ENCODE data around the gene JUND. TPM values are rescaled to one million over a fixed set of nuclear protein-coding genes. Genes with fewer than 3 reads are reported as not detected.

The JUND gene
- total and polyA plus RNA-seq, 2 of the 8 experiments (the other 6 are each of a cell fraction or from before 2014, with no cell fraction given) = 54.0 to 77.5 TPM

DNA sequence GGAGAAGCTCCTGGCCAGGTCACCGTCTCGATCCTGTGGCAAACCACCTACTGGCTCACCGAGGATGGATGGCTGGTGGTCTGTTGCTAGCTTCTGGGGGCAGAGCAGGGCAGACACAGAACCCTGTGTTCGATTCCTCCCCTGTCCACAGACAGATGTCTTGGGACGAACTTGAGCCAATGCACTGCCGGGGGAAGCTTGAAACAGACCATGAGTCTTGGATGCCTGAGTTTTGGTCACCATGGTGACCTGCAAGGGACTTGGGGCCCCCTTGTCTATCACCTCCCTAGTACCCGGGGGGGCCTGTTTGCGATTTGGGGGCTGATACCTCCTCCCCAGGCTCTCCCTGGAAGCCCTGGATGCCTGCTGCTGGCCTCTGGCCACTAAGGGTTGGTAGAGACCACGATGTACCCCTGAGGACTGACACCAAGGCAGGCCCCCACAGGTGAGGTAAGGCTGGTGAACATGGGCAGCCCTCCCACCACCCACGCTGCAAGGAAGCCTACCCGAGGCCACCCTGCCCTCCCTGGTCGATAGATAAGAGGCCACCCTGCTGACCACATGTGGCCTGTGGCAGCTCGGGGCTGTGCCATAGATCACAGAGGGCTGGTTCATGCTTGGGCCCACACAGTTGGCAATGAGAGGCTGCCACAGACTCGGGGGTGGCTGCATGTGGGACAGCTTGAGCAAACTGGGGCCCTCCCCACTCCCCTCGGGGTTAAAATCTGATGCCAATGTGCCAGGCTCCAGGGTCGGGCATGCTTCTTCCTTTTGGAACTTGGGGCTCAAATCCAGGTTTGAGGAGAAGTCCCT lies 17.9 kb downstream of the JUND start:
- ChIA-PET POLR2A (ENCODE audit: partially characterized antibody) (interaction anchor here (0.6 to 3.8 kb wide), 9 partner anchors 8 to 56 kb away, joined by 3 to 19 read pairs (median 4); partner anchors contain the start of genes IQCN and JUND), CTCF (ENCODE audit: partially characterized antibody) (interaction anchor here (0.6 to 3.9 kb wide), 6 partner anchors 9 to 102 kb away, joined by 3 to 21 read pairs (median 3); a partner anchor contains a TSS)
- DNase-seq (ENCODE audit: low read depth in 1 of 2, low spot score in 2 of 2) (no peak), FAIRE-seq (no peak)
- no peak overlapping the region for H2BK120ac ChIP-seq (replicated peaks; ENCODE audit: low read depth, low read length)
- H2BK15ac ChIP-seq (ENCODE audit: low read length) = 0 out of 2 replicates have a peak overlapping the region, but pooled peaks have one; percentile 29
- no peak overlapping the region for H3K4me2 ChIP-seq (ENCODE audit: insufficient read depth in 1 of 2, low read depth in 2 of 2, low read length in 2 of 2)
- H4K5ac ChIP-seq (ENCODE audit: insufficient read length, low read depth, low read length) = no peak overlapping the region
- no peaks in the 10 kb centered on the region for H3K9me3 ChIP-seq (ENCODE audit: insufficient read depth in 2 of 2, low read depth in 1 of 2, low read length in 1 of 2)
- H3K79me1 ChIP-seq (ENCODE audit: low read depth, low read length) = no peaks in the 10 kb centered on the region; the same call in 1 of the 2 replicates
- peaks cover 0 to 1% of the 10 kb centered on the region in 2 experiments for H4K20me1 ChIP-seq (replicated peaks in 1 of 2; ENCODE audit: control insufficient read depth in 1 of 2, insufficient read depth in 2 of 2, low read length in 2 of 2)
- H4K91ac ChIP-seq (replicated peaks; ENCODE audit: insufficient read length, low read length) = no peak overlapping the region
- no peaks in the 10 kb centered on the region for H3K4me1 ChIP-seq (replicated peaks in 1 of 4; ENCODE audit: control insufficient read depth in 3 of 4, insufficient read depth in 4 of 4, low read length in 3 of 4)
- no peak for TF ChIP-seq TCF12 (IDR thresholded peaks at IDR 0.05; ENCODE audit: low read depth, low read length)
- TF ChIP-seq KDM5A (IDR thresholded peaks at IDR 0.05; ENCODE audit: low read length) = no peak
- TF ChIP-seq RBBP5 (IDR thresholded peaks at IDR 0.05; ENCODE audit: borderline replicate concordance, low read depth, low read length) = no peak
- no peak for TF ChIP-seq CBX5 (IDR thresholded peaks at IDR 0.05; ENCODE audit: low read depth, low read length)
- no peak for TF ChIP-seq SIX5 (IDR thresholded peaks at IDR 0.05; ENCODE audit: low read depth, low read length)
- TF ChIP-seq JUN (IDR thresholded peaks at IDR 0.05; ENCODE audit: low read depth, low read length) = no peak
- H3K4ac ChIP-seq (replicated peaks; ENCODE audit: insufficient read length, low read depth, low read length) = no peak overlapping the region
- no peak overlapping the region for H3K14ac ChIP-seq (ENCODE audit: insufficient read length)
- no peak overlapping the region for H2BK20ac ChIP-seq (ENCODE audit: low read length)
- H2AFZ ChIP-seq (ENCODE audit: low read length) = no peak overlapping the region
- H3K18ac ChIP-seq (ENCODE audit: extremely low read depth, low read length) = no peak overlapping the region
- H3K27ac ChIP-seq (ENCODE audit: low read depth, low read length) = no peak overlapping the region
- no peak overlapping the region for H3K9ac ChIP-seq (replicated peaks in 1 of 4; ENCODE audit: extremely low read depth in 1 of 4, low read depth in 3 of 4, low read length in 3 of 4)
- no peak overlapping the region for H4K8ac ChIP-seq (ENCODE audit: extremely low read depth, insufficient read depth, low read length)
- no peak overlapping the region for H3K4me3 ChIP-seq (ENCODE audit: extremely low read depth in 1 of 4, insufficient read depth in 2 of 4, low read depth in 3 of 4, low read length in 4 of 4)
- no peaks in the 10 kb centered on the region; the same call in 1 of the 2 replicates for H3K23me2 ChIP-seq (ENCODE audit: low read depth, low read length)
- H2BK5ac ChIP-seq (ENCODE audit: low read depth, low read length) = no peak overlapping the region
- H2AK5ac ChIP-seq (ENCODE audit: low read depth, low read length) = no peak overlapping the region
- H3K23ac ChIP-seq (ENCODE audit: insufficient read length) = no peak overlapping the region
- no peak overlapping the region for H2BK12ac ChIP-seq (ENCODE audit: low read depth, low read length)
- 84% methylated on average over 16 of the region's 16 CpGs; no CpG with 5 or more reads in 1 of the 2 experiments for WGBS, 2 experiments (ENCODE audit: extremely low coverage in 1 of 2, insufficient coverage in 1 of 2, insufficient read length in 1 of 2, insufficient replicate concordance in 2 of 2, low coverage in 1 of 2, low lambda C conversion rate in 2 of 2, missing lambda C conversion rate in 1 of 2)
- no peaks in the 10 kb centered on the region; a peak in 1 of 8 replicates for H3K36me3 ChIP-seq (ENCODE audit: control insufficient read depth in 2 of 4, insufficient read depth in 4 of 4, low read length in 3 of 4)
- H3K79me2 ChIP-seq (ENCODE audit: control insufficient read depth in 1 of 2, insufficient read depth in 2 of 2, low read length in 2 of 2) = no peaks in the 10 kb centered on the region
- no peak overlapping the region for H3K56ac ChIP-seq (replicated peaks; ENCODE audit: insufficient read length, low read depth, low read length)
- peaks cover 0 to 10% (median 0%) of the 10 kb centered on the region in 4 experiments; a peak in 3 of 7 replicates for H3K27me3 ChIP-seq (replicated peaks in 1 of 4; ENCODE audit: control insufficient read depth in 3 of 4, extremely low read depth in 1 of 4, insufficient read depth in 3 of 4, low read length in 3 of 4)

Data from H1 (cell line).